GM12878 (cell line): ENCODE results near the gene RCOR1. TPM values are rescaled to one million over a fixed set of nuclear protein-coding genes. Genes with fewer than 3 reads are reported as not detected.

ENCODE experiments used
- CBX5 ChIP-seq: sonication (generic); IDR thresholded peaks from 2 replicates; pipeline ENCODE4 v1.6.1; 2016; ENCODE audit warnings: low read depth, moderate library complexity, mild to moderate bottlenecking, inconsistent platforms
- CHD2 ChIP-seq: IDR thresholded peaks from 2 replicates; pipeline ENCODE4 v1.6.1; 2011; ENCODE audit warnings: low read depth, low read length, improper control_type of control experiment, borderline replicate concordance
- ESRRA ChIP-seq: IDR thresholded peaks from 2 replicates; pipeline ENCODE4 v1.6.1; 2012; ENCODE audit warnings: mild to moderate bottlenecking, low read length, improper control_type of control experiment
- FOXM1 ChIP-seq: IDR thresholded peaks from 2 replicates; pipeline ENCODE4 v1.6.1; 2012; ENCODE audit warnings: low read depth, mild to moderate bottlenecking, inconsistent platforms, low read length, moderate library complexity
- HCFC1 ChIP-seq: fragments of 150-350 bp; IDR thresholded peaks from 2 replicates; pipeline ENCODE4 v1.6.1; 2014; ENCODE audit warnings: low read length
- HDAC2 ChIP-seq: fragments of 200-600 bp; sonication (generic); IDR thresholded peaks from 2 replicates; pipeline ENCODE4 v1.6.1; 2017
- MAX ChIP-seq: IDR thresholded peaks from 2 replicates; pipeline ENCODE4 v1.6.1; 2012; ENCODE audit warnings: low read depth, low read length, improper control_type of control experiment
- NFIC ChIP-seq: IDR thresholded peaks from 2 replicates; pipeline ENCODE4 v1.6.1; 2012; ENCODE audit warnings: low read depth, mild to moderate bottlenecking, inconsistent platforms, low read length, moderate library complexity
- RCOR1 ChIP-seq: conservative IDR thresholded peaks from 2 replicates; pipeline ENCODE4 v1.6.1; 2012; ENCODE audit warnings: low read depth, low read length, improper control_type of control experiment
- ZNF217 ChIP-seq: fragments of 450-650 bp; IDR thresholded peaks from 2 replicates; pipeline ENCODE4 v1.6.1; 2017; ENCODE audit warnings: antibody characterized with exemption, mild to moderate bottlenecking
- ZNF274 ChIP-seq: IDR thresholded peaks from one replicate; pipeline ENCODE4 v1.8.0; 2011; ENCODE audit not compliant: insufficient read length, insufficient read depth
- polyA plus RNA-seq, 11 experiments: library from polyadenylated mRNA; depleted of rRNA in 4 of 11; unstranded in 6 of 11; stranded (reverse) in 5 of 11; fragments of >200 nt; fragmentation: Nextera tagmentation in 4 of 11; fragmentation: Illumina TruSeq in 1 of 11; extraction: Ambion mirVana in 4 of 11; extraction: Trizol in 1 of 11; gene quantifications; 1 replicate in 1 of 11; 2 replicates in 10 of 11; pipeline versions ENCODE4 v1.2.1 to v1.2.3, GENCODE V29; 2011 to 2016; ENCODE audit warnings: inconsistent platforms in 2 of 11, missing spikeins in 2 of 11, low read depth in 1 of 11
- total RNA-seq, 4 experiments: library from RNA; depleted of rRNA in 3 of 4; stranded (reverse); fragments of >200 nt in 3 of 4; fragmentation: Illumina TruSeq in 1 of 4; extraction: Trizol in 1 of 4; gene quantifications; 2 replicates each; pipeline versions ENCODE4 v1.2.1 to v1.2.3, GENCODE V29; 2013 to 2021
- TF ChIP-seq, protein P1 (sequence below): fragments of 450-650 bp; formaldehyde crosslinking; IDR thresholded peaks from 2 replicates; pipeline ENCODE4 v1.4.0; 2020; ENCODE audit warnings: mild to moderate bottlenecking, moderate library complexity
- TF ChIP-seq, protein P2 (sequence below): fragments of 450-650 bp; IDR thresholded peaks from 2 replicates; pipeline ENCODE4 v1.6.1; 2017; ENCODE audit warnings: low read depth, mild to moderate bottlenecking, moderate library complexity
- TF ChIP-seq, protein P3 (sequence below): fragments of 450-650 bp; IDR thresholded peaks from 2 replicates; pipeline ENCODE4 v1.6.1; 2017; ENCODE audit warnings: mild to moderate bottlenecking, low read depth, inconsistent platforms; ENCODE audit not compliant: poor library complexity, severe bottlenecking

The RCOR1 gene
- total and polyA plus RNA-seq, 10 of the 15 experiments (the other 5 are each of a cell fraction or from before 2014, with no cell fraction given): 1.6 to 12.2 (median 4.4) TPM

GRCh38 chr14:102610968-102611811 lies 18.7 kb downstream of the RCOR1 start (continued):
- TF ChIP-seq, protein P1, sequence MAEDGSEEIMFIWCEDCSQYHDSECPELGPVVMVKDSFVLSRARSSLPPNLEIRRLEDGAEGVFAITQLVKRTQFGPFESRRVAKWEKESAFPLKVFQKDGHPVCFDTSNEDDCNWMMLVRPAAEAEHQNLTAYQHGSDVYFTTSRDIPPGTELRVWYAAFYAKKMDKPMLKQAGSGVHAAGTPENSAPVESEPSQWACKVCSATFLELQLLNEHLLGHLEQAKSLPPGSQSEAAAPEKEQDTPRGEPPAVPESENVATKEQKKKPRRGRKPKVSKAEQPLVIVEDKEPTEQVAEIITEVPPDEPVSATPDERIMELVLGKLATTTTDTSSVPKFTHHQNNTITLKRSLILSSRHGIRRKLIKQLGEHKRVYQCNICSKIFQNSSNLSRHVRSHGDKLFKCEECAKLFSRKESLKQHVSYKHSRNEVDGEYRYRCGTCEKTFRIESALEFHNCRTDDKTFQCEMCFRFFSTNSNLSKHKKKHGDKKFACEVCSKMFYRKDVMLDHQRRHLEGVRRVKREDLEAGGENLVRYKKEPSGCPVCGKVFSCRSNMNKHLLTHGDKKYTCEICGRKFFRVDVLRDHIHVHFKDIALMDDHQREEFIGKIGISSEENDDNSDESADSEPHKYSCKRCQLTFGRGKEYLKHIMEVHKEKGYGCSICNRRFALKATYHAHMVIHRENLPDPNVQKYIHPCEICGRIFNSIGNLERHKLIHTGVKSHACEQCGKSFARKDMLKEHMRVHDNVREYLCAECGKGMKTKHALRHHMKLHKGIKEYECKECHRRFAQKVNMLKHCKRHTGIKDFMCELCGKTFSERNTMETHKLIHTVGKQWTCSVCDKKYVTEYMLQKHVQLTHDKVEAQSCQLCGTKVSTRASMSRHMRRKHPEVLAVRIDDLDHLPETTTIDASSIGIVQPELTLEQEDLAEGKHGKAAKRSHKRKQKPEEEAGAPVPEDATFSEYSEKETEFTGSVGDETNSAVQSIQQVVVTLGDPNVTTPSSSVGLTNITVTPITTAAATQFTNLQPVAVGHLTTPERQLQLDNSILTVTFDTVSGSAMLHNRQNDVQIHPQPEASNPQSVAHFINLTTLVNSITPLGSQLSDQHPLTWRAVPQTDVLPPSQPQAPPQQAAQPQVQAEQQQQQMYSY: no peak
- TF ChIP-seq, protein P2, sequence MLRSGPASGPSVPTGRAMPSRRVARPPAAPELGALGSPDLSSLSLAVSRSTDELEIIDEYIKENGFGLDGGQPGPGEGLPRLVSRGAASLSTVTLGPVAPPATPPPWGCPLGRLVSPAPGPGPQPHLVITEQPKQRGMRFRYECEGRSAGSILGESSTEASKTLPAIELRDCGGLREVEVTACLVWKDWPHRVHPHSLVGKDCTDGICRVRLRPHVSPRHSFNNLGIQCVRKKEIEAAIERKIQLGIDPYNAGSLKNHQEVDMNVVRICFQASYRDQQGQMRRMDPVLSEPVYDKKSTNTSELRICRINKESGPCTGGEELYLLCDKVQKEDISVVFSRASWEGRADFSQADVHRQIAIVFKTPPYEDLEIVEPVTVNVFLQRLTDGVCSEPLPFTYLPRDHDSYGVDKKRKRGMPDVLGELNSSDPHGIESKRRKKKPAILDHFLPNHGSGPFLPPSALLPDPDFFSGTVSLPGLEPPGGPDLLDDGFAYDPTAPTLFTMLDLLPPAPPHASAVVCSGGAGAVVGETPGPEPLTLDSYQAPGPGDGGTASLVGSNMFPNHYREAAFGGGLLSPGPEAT: no peak
- TF ChIP-seq FOXM1 (peak; percentile 51; the same call in 1 of the 2 replicates), CBX5 (no peak), RCOR1 (no peak), NFIC (peak; percentile 95), CHD2 (no peak), MAX (no peak), HDAC2 (no peak), ZNF274 (no peak), HCFC1 (no peak), ZNF217 (no peak), ESRRA (no peak)
- TF ChIP-seq, protein P3, sequence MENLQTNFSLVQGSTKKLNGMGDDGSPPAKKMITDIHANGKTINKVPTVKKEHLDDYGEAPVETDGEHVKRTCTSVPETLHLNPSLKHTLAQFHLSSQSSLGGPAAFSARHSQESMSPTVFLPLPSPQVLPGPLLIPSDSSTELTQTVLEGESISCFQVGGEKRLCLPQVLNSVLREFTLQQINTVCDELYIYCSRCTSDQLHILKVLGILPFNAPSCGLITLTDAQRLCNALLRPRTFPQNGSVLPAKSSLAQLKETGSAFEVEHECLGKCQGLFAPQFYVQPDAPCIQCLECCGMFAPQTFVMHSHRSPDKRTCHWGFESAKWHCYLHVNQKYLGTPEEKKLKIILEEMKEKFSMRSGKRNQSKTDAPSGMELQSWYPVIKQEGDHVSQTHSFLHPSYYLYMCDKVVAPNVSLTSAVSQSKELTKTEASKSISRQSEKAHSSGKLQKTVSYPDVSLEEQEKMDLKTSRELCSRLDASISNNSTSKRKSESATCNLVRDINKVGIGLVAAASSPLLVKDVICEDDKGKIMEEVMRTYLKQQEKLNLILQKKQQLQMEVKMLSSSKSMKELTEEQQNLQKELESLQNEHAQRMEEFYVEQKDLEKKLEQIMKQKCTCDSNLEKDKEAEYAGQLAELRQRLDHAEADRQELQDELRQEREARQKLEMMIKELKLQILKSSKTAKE: no peak
- TF ChIP-seq, all 136 proteins: peak for 17
